CD4-positive, alpha-beta T cell (primary cell): ENCODE measurements around the gene OR2W1. TPM values are rescaled to one million over a fixed set of nuclear protein-coding genes. Genes with fewer than 3 reads are reported as not detected.

ENCODE experiments used
- ATAC-seq: fragments of 200-7000 bp; cut with Tn5 transposase; one replicate; pipeline ENCODE4 v1.10.0; 2022; ENCODE audit warnings: mild to moderate bottlenecking; ENCODE audit not compliant: poor library complexity
- CTCF ChIA-PET: fragments of 350-600 bp; sonication (Branson Sonifier 250); formaldehyde crosslinking; loops from one replicate; lab custom pipeline; 2021; ENCODE audit warnings: antibody characterized with exemption, inconsistent platforms; lab: Charles Lee
- POLR2A ChIA-PET: fragments of 350-600 bp; sonication (Branson Sonifier 250); formaldehyde crosslinking; loops from one replicate; lab custom pipeline; 2021; ENCODE audit warnings: antibody characterized with exemption, inconsistent platforms; lab: Charles Lee
- DNase-seq, 14 experiments: peaks; one replicate each; pipeline ENCODE4 v3.0.0-alpha.2; 2013 to 2020; ENCODE audit warnings: mixed read lengths in 2 of 14
- H3K27ac ChIP-seq, 2 donors: one replicate each; pipeline versions ENCODE4 v1.5.1 to v1.7.0; 2013; ENCODE audit warnings: low read length in 2 of 2, low read depth in 1 of 2, mild to moderate bottlenecking in 1 of 2
- H3K27me3 ChIP-seq, 2 experiments: 1 replicate in 1 of 2; 2 replicates in 1 of 2; pipeline versions ENCODE4 v1.6.1 to v1.7.0; 2013; ENCODE audit warnings: low read length in 2 of 2, control low read depth in 1 of 2, mild to moderate bottlenecking in 1 of 2, moderate library complexity in 1 of 2; ENCODE audit not compliant: insufficient read depth in 2 of 2, control insufficient read depth in 1 of 2
- H3K36me3 ChIP-seq: one replicate; pipeline ENCODE4 v1.6.1; 2013; ENCODE audit warnings: low read length, control low read depth; ENCODE audit not compliant: insufficient read depth
- H3K4me1 ChIP-seq: one replicate; pipeline ENCODE4 v1.6.1; 2013; ENCODE audit warnings: low read length, control low read depth; ENCODE audit not compliant: insufficient read depth
- H3K4me3 ChIP-seq: one replicate; pipeline ENCODE4 v1.5.1; 2013; ENCODE audit warnings: mild to moderate bottlenecking, low read length, moderate library complexity
- H3K9me3 ChIP-seq, 2 experiments: 1 replicate in 1 of 2; 2 replicates in 1 of 2; pipeline versions ENCODE4 v1.6.1 to v1.7.0; 2013; ENCODE audit warnings: low read length in 2 of 2, mild to moderate bottlenecking in 2 of 2, control low read depth in 1 of 2, moderate library complexity in 1 of 2; ENCODE audit not compliant: control insufficient read depth in 1 of 2, insufficient read depth in 1 of 2
- H3K27ac Mint-ChIP-seq: one replicate; pipeline ENCODE4 v1.8.0; 2020; ENCODE audit warnings: mixed read lengths
- H3K27me3 Mint-ChIP-seq: one replicate; pipeline ENCODE4 v1.8.0; 2021; ENCODE audit warnings: mixed read lengths
- H3K36me3 Mint-ChIP-seq: one replicate; pipeline ENCODE4 v1.8.0; 2021; ENCODE audit warnings: low read depth, mixed read lengths
- H3K4me1 Mint-ChIP-seq: one replicate; pipeline ENCODE4 v1.8.0; 2021; ENCODE audit warnings: low read depth, mixed read lengths
- H3K4me3 Mint-ChIP-seq: one replicate; pipeline ENCODE4 v1.8.0; 2020; ENCODE audit warnings: mild to moderate bottlenecking, mixed read lengths
- H3K9me3 Mint-ChIP-seq: one replicate; pipeline ENCODE4 v1.8.0; 2020; ENCODE audit warnings: mixed read lengths
- intact Hi-C, 2 experiments: fragments of 100-400 bp; cut with DNase I in 1 of 2; cut with micrococcal nuclease in 1 of 2; formaldehyde crosslinking; loops; one replicate each; pipeline versions ENCODE4 v1.15.1 to v1.9.0; 2023 to 2025; cut with DNase I, micrococcal nuclease
- total RNA-seq, 174 experiments: library from RNA in 2 of 174; stranded (reverse) in 2 of 174; gene quantifications; one replicate each; pipeline ENCODE4 v1.2.3 and lab custom pipeline; 2021 to 2026
- TF ChIP-seq, protein P1 (sequence below): fragments of 200-600 bp; IDR thresholded peaks from one replicate; pipeline ENCODE4 v1.8.0; 2022; ENCODE audit warnings: antibody characterized with exemption, mild to moderate bottlenecking

Gene OR2W1
- total RNA-seq, 2 experiments from 2014 or later = not detected

DNA sequence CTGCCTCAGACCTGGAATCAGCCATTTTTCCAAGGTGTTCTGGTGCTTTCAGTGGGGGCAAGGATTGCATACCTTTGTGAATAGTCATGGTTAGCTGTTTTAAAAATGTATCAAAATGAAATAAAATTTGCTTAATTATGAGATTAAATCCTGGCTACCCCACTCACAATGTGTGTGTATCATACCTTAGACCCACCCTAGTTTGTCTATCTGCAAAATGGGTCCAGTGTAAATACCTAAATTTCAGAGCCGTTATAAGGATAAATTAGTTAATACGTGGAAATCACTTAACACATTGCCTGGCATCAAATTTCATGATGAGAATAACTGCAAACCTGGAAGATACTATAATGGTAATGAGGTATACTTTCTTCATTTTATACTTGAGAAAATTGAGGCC lies 36.9 kb downstream of the OR2W1 start:
- Mint-ChIP-seq H3K36me3 (no peaks in the 10 kb centered on the region), H3K9me3 (no peaks in the 10 kb centered on the region), H3K4me3 (no peak overlapping the region), H3K27ac (no peak overlapping the region), H3K27me3 (peaks cover 9% of the 10 kb centered on the region), H3K4me1 (peaks cover 23% of the 10 kb centered on the region)
- Histone ChIP-seq H3K36me3 (no peaks in the 10 kb centered on the region), H3K27me3 (peaks cover 4 to 10% of the 10 kb centered on the region in 2 experiments), H3K4me1 (peaks cover 16% of the 10 kb centered on the region), H3K4me3 (no peak overlapping the region), H3K27ac (no peak overlapping the region), H3K9me3 (peaks cover 0 to 4% of the 10 kb centered on the region in 2 experiments)
- ATAC-seq (no peak), DNase-seq (no peak)
- intact Hi-C loops = no loop called here
- CTCF ChIA-PET = no interaction called here
- POLR2A ChIA-PET = no interaction called here
- TF ChIP-seq, protein P1, sequence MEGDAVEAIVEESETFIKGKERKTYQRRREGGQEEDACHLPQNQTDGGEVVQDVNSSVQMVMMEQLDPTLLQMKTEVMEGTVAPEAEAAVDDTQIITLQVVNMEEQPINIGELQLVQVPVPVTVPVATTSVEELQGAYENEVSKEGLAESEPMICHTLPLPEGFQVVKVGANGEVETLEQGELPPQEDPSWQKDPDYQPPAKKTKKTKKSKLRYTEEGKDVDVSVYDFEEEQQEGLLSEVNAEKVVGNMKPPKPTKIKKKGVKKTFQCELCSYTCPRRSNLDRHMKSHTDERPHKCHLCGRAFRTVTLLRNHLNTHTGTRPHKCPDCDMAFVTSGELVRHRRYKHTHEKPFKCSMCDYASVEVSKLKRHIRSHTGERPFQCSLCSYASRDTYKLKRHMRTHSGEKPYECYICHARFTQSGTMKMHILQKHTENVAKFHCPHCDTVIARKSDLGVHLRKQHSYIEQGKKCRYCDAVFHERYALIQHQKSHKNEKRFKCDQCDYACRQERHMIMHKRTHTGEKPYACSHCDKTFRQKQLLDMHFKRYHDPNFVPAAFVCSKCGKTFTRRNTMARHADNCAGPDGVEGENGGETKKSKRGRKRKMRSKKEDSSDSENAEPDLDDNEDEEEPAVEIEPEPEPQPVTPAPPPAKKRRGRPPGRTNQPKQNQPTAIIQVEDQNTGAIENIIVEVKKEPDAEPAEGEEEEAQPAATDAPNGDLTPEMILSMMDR = no peak

DNA sequence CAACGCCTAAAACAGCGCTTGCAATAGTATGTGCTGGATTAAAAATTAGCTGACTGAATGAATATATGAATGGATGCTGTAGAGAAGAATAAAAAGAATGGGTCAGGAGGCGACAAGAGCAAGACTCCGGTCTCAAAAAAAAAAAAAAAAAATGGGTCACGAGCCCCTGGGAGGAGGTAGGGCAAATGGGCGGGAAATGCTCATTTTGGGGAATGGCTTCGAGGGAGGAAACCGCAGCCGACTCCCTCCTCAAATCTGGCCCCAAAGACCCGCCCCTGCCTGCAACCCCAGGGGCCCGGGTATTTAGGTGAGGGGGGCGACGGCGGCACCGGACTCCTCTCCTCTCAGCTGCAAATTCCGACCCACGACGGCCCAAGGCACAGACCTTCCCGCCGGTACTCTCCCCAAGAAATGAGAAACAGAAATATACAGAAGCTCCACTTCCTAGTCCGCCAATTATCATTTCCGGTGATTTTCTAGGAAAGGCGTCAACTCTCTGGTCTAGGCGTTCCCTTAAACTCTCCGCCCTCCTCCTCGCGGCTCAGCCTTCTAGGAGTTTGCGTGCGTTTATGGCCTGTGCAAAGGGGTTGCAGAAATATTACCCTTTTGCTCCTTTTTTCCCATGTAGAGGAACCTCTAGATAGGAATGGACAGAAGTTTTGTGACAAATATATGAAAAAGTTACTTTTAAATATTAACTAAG lies 39.6 kb downstream of the OR2W1 start, which contains the start of gene ZNF311:
Gene ZNF311, minus strand, starts transcription at position 133 of the 703 bp plus-strand sequence. CDS start 1,361 bp downstream, outside the sequence.
- H3K4me1 ChIP-seq = peaks cover 6% of the 10 kb centered on the region
- Mint-ChIP-seq H3K4me1 (peaks cover 16% of the 10 kb centered on the region), H3K27ac (peak within 1 kb of the TSS; percentile 25), H3K4me3 (peak within 1 kb of the TSS; percentile 90), H3K27me3 (peaks cover 3% of the 10 kb centered on the region), H3K36me3 (no peaks in the 10 kb centered on the region), H3K9me3 (no peaks in the 10 kb centered on the region)
- DNase-seq = peak in 6 of 14 experiments; percentile 15 to 72 (median 58)
- ATAC-seq = peak; percentile 96
- intact Hi-C loops = no loop called here
- no peaks in the 10 kb centered on the region for H3K27me3 ChIP-seq
- TF ChIP-seq, protein P1 = no peak
- H3K36me3 ChIP-seq = no peaks in the 10 kb centered on the region
- H3K9me3 ChIP-seq = peaks cover 0 to 4% of the 10 kb centered on the region in 2 experiments
- CTCF ChIA-PET = interaction anchor here (0.7 kb wide), 1 partner anchor 755 kb away, joined by 3 read pairs; no protein-coding TSS in a partner anchor
- H3K4me3 ChIP-seq = peak within 1 kb of the TSS; percentile 62
- POLR2A ChIA-PET = interaction anchor here (0.6 to 1.3 kb wide), 5 partner anchors 10 to 1532 kb away, joined by 3 to 5 read pairs (median 4); partner anchors contain the start of genes TRIM27 and ZNF184
- H3K27ac ChIP-seq = peak within 1 kb of the TSS in 1 of 2 donors; percentile 31

DNA sequence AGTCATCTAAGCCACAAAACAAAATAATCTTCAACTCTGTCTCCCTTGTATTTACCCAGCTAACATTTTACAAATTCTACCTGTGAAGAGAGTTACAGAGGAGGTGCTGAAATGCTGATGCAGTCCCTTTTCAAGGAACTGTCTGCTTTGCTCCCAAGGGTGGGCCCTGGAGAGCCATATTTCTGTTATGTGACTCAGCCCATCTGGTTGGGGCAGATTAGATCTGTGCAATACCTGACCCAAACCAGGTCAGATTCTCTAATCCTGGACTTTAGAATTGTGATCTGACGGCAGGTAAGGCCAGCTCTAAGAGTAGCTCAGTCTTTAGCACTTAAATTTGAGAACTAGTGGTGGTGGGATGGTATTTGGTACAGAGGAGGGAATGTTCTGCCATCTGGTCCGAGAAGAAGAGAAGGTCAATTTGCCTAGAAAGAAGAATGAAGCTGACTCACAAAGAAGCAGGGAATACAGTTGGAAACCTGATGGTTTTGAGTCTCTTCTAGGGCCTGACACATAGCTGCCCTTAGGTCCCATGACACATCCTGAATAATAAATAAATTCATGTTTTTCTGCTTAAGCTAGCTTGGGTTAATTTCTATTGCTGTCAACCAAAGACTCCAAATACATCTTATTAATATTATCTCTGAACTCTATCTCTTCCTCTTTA lies 48.0 kb downstream of the OR2W1 start:
- Histone ChIP-seq H3K27me3 (peaks cover 0 to 11% of the 10 kb centered on the region in 2 experiments), H3K4me3 (no peak overlapping the region), H3K9me3 (no peaks in the 10 kb centered on the region), H3K36me3 (no peaks in the 10 kb centered on the region), H3K27ac (no peak overlapping the region), H3K4me1 (no peaks in the 10 kb centered on the region)
- no peak overlapping the region for H3K4me3 Mint-ChIP-seq
- ChIA-PET POLR2A (interaction anchor here (0.7 to 0.9 kb wide), 2 partner anchors 14 to 101 kb away, joined by 3 read pairs; no protein-coding TSS in a partner anchor), CTCF (interaction anchor here (2.3 kb wide), 1 partner anchor 160 kb away, joined by 7 read pairs; no protein-coding TSS in a partner anchor)
- no peaks in the 10 kb centered on the region for H3K4me1 Mint-ChIP-seq
- DNase-seq (no peak), ATAC-seq (no peak)
- no peaks in the 10 kb centered on the region for H3K9me3 Mint-ChIP-seq
- H3K36me3 Mint-ChIP-seq = no peaks in the 10 kb centered on the region
- TF ChIP-seq, protein P1 = no peak
- H3K27me3 Mint-ChIP-seq = peaks cover 11% of the 10 kb centered on the region
- intact Hi-C loops = no loop called here
- H3K27ac Mint-ChIP-seq = no peak overlapping the region
